Activated naive CD4-positive, alpha-beta T cell treated with Interleukin-2 at 50 U/mL for 16 hours (primary cell): ENCODE data around the gene GOLGA3.
"Not testable (repeated sequence)": the region's sequence is repeated elsewhere in the genome, so short reads cannot be mapped to it uniquely, and the experiment has no call there.

Experiments
- DNase-seq: peaks from one replicate; pipeline ENCODE4 v3.0.0-alpha.2; 2020

The GOLGA3 gene

DNA sequence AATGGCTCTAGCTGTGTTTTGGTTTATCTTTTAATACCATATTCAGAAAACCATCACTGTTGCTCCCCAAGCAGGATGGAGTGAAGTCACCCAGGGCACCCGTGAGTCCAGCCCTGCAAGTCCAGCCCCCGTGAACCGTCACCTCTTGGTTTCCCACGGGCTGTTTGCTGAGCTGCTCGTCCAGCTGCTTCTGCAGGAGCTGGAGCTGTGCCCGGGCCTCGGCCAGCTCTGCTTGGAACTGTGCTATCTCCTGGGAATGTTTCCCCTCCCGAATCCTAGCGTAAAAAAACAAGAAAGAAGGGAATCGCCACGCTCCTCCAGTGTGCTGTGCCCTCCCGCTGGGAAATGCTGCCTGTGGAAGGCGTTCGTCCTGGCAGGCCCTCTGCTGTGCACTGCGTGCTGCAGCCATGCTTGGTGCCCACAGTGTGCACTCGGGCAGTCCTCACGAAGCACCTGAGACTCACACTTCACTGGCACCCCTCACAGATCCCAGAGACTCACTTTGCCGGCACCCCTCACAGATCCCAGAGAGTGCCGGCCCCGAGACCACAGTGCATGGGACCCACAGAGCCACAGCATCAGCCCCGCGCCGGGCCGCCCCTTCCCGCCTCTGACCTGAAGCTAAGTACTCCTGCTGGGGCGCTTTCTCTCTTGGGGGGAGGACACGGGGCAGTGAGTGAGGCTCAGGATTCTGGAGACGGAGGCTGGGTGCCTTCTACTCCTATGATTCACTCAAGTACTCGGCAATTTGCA is 51.7 kb downstream of the GOLGA3 start:
- DNase-seq: no peak

DNA sequence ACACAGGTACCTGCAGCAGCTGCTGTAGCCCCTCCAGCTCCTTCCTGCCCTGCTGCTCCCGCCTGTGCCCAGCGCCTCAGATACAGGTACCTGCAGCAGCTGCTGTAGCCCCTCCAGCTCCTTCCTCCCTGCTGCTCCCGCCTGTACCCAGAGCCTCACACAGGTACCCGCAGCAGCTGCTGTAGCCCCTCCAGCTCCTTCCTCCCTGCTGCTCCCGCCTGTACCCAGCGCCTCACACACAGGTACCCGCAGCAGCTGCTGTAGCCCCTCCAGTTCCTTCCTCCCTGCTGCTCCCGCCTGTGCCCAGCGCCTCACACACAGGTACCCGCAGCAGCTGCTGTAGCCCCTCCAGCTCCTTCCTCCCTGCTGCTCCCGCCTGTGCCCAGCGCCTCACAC is 52.4 kb downstream of the GOLGA3 start:
- DNase-seq: not testable (repeated sequence)

DNA sequence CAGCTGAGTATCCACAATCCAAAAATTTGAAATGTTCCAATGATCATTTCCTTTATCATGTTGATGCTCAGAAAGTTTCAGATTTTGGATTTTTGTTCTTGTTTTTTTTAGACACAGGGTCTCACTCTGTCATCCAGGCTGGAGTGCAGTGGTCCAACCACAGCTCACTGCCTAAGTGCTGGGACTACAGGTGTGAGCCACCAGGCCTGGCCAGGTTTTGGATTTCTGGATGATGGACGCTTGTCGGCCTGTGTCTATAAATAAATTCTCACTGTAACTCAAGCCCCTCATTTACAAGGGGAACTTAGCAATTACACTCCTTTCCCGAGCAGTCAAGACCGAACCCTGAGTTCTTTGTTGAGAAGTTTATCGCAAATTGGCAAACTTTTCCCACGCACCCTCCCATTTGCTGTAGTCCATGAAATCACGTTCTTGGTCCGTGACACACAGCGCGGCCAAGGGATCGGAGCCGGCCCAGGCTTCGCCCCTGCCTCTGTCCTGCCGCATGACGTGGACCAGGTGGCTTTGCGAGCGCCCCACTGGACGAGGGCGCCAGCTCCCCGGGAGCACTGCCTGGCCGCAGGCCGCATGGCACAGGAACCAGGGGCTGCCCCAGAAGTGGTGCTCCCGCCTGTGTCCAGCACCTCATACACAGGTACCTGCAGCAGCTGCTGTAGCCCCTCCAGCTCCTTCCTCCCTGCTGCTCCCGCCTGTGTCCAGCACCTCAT is 53.0 kb downstream of the GOLGA3 start:
- no peak for DNase-seq

DNA sequence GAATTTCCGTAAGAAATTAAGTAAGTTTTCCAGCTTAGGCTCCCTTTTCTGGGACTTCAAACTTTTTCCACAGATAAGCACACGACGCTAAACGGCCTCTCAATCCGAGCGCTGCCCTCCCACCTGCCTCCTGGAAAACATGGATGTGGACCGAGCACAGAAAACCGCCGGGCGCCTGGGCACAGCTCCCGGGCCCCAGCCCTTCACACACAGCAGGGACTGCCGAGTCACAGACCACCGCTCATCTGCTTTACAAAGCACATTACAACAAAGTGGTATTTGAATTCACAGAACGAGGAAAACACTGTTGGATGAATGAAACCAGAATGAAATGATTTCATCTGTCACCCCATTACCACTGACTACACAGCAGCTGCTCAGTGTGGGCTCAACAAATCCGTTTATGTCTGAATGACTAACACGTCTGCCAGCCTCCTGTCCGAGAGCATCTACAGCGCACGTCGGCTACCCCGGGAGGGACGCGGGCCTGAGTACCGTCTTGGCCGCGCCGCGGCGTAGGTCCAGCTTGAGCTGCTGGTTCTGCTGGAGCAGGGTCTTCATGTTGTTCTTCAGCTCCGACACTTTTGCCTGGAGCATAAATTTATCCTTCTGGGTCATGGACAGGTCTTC is 53.9 kb downstream of the GOLGA3 start:
- DNase-seq: no peak

DNA sequence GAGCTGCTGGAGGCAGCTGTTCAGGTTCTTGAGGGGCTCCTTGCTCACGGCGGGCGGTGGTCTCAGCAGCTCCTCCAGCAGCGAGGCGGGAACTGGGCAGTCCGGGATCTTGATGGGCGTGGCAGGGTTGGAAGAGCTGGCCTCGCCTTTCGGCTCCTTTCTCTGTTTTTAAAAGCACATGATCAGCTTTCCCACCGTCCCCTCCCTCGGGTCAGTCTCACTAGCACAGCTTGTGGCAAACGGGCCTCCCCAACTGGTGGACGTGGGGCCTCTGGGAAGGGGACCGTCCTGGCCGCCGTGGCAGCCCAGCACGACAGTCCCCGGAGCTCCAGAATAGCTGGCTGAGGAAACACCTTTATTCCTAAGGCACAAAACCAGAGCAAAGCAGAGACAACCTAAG is 54.5 kb downstream of the GOLGA3 start:
- no peak for DNase-seq

DNA sequence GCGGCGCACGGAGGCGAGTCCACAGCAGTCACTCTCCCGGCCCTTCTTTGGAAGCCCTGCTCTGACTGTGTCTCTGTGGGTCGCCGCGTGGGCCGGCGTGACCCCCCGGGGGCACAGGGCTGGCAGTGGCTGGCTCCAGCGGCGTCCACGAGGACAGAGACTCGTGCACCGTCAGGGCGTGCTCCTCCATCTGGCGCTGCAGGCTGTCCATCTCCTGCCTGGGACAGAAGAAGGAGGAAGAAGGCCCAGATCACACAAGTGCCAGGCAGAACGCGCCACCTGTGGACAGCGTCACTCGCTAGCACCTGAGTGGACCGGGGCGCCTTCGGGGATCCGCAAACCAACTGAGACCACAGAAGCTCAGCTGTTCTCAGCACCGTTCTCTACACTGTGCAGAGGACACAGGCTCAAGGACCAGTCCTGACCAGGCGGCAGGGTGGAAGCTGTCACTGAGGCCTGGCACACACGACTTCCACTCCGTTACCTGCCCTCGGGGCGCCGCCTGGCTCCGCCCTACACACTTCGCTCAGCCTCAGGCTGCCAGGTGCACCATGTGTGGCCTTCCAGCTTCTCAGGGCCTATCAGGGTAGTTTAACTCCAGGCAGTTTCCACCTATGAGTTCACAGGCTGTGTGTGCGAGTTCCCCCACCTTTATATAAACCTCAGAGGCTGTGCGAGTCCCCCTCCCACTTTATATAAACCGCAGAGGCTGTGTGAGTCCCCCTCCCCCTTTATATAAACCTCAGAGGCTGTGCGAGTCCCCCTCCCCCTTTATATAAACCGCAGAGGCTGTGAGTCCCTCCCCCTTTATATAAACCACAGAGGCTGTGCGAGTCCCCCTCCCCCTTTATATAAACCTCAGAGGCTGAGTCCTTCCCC is 55.4 kb downstream of the GOLGA3 start:
- DNase-seq: no peak

DNA sequence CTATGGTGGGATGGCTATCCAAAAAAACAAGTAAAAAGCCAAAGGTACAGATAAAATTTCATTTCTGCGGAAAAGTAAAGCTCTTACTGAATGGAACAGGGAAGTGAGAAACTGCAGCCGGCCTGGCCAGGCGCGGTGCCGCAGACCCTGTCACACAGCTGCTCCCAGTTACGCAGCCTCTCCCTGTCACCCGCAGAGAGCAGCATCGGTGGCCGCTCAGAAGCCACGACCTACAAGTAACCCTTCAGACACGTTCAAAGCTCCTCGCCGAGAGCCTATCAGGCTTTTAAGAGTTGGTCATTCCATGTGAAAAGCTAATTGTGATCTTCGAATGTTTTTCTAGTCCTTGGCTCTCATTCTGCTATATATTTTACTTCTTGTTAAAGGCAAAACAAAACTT is 56.1 kb downstream of the GOLGA3 start:
- DNase-seq: no peak

DNA sequence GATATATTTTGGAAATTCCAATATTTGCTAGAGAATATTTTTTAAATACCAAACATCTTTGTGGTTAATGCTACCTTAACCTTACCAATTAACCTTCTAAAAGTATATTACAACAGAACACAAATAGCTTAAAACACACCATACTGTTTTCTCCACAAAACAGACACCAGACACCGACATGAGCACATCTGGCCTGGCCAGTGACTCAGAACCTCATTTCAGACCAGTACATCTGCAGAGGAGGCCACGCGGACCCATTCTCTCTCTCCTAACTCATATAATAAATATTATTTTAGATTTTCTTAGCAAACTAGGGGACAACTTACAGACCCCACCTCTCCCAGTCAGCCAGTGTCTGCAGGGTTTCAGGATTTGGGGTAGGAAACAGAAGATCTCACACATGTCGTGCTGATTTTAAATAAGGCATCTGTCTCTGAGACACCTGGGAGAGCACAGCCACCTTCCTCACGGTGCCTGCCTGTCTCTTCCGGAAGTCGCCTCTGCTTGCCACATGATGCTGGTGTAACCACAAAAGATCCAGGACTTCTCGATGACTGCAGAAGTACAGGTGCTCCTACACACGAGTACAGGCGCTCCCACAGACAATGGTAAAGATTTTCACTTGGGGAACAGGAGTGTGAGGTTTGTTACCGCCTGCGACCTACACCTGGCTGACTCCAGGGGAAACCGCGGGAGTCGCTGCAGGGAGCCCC is 57.4 kb downstream of the GOLGA3 start:
- DNase-seq: peak; percentile 32

DNA sequence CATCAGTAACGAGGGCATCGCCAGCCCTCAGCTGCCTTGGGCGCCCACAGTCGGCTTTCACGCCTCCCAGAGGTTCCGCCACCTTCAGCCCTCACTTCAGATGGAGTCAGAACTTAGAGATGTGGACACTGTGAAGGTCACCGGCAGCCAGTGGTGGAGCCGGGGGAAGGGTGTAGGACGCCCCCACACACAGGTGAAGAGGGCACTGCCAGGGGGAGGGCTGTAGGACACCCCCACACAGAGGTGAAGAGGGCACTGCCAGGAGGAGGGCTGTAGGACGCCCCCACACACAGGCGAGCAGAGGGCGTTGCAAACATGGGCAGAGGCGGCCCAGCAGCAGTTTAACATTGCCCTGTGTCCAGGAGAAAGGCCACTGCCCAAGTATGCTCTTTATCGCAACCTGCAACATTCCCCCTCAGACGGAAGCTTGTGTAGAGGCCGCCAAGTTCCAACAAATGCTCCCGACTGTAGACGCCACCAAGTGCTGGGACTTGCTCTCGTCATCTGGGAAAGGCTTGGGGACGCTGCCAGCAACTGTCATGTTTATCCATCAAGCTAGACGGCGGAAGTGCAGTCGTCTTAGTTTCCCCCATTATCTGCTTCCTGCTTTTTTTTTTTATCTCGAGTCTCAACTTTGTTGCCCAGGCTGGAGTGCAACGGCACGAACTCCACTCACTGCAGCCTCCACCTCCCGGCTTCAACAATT is 62.1 kb downstream of the GOLGA3 start:
- no peak for DNase-seq

DNA sequence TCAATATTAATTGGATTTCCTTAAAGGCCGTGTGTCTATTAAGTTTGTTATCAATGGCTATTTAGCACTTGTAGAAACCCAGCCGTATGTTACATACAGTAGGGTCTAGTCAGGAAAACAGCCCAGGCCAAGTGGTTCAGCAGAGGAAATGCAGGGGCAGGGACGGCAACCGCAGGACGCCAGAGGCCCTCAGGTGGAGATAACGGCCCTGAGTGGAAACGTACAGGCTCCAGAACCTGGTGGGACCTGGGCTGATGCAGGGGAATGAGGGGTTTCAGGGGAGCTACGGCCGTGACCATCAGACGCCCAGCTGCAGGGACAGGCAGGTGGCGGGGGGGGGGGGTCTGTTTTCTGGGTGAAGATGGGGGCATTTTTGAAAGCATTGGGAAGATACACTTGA is 63.3 kb downstream of the GOLGA3 start:
- no peak for DNase-seq

DNA sequence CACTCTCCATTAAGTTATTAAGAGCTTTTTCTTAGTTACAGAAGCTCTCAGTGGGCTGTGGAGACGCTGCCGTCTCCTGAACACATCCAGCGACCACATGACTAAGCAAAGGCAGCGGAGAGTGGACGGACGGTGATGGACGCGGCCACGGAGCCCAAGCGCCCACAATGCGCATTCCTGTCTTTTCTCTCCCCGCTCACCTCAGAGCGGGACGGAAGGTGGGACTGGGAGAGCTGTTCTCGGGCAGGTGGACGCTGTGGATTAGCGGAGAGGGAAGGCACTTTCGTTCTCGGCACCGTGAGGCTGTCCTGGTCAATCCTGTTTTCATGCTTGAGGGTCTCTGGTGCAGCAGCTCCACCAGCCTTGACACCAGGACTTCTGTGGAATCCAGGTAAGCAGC is 64.4 kb downstream of the GOLGA3 start:
- DNase-seq: no peak

DNA sequence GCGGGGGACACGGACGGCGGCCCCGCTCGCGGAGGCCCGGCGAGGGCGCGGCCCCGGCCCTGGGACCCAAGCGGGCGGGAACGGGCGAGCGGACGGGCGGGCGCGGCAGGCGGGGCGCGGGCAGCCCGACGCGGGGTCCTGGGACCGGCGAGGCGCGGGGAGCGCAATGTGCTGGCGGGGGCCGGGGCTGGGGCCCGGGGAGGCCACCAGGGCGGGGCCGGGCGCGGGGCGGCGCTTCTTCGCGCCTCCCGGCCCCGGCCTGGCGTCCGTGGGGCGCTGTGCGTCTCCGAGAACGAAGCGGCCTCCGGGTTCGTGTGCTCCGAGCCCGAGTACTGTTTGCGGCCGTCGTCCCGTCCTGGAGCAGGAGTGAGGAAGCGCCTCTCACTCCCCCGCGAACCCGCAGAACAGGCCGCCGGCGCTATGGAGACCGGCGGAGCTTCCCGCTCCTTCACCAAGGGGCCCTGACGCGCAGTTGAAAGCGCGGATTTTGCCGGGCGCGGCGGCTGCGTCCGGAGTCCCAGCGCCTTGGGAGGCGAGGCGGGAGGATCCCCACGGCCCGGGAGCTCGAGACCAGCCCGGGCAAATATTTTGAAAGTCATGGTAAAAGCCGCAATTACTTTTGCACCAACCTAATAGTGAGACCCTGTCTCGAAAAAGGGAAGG is 66.6 kb downstream of the GOLGA3 start:
- DNase-seq: peak; percentile 87

DNA sequence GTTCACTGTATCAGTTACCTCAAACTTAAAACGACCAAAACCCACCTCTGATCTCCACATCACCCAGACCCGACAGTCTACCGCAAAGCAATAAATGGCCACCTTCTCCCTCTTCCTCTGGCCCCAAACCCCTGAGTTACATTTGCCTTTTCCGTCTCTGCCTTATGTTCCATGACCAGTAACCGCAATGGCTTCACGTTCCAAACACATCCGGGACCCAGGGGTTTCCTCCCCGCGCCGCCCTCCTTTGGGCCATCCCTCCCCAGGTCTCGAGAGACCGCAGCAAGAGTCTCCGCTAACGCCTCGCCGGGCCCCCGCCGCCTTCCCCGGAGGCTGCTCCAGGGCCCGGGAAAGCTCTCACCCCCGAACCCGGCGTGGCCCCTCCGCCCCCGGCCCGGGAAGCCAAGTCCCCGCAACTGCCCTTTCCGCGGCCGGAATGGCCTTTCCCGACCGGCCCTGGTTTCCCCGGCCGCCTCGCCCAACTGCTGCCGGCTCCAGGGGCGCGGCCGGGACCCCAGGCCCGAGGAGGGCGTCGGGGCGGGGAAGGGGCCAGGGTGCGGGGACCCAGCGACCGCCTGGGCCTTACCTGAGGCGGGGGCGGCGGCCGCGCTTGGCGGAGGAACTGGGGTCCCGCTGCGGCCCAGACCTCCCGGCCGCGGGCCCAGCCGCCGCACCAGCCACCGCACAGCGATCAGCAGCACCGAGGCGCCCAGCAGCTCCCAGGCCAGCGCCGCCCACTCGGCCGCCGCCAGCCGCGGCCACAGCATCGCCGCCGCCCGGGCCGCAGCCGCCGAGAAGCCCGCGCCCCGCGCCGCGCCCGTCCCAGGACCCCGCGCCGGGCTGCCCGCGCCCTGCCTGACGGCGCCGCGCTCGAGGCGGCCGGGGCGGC is 67.4 kb downstream of the GOLGA3 start, which contains the start of gene ANKLE2:
Gene ANKLE2, minus strand, starts transcription at position 801 of the 889 bp plus-strand sequence. Its CDS starts 34 bp downstream, at position 767.
- DNase-seq: peak; percentile 78

DNA sequence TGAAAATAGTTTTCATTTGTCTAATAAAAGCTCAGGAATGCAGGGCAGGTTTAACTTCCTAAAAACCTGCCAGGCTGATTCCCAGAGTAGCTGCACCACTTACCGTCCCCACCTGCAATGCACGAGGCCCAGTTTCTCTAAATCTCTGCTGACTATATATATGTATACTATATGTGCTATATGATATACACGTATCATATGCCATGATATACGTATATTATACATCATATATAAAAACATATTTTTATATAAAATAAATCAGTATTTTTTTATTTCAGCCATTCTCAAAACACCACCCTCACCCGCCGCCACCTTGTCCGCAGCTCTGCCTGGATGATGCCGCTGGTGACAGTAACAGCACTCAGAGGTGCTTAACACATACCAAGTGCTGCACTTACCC is 69.3 kb downstream of the GOLGA3 start:
- DNase-seq: no peak

DNA sequence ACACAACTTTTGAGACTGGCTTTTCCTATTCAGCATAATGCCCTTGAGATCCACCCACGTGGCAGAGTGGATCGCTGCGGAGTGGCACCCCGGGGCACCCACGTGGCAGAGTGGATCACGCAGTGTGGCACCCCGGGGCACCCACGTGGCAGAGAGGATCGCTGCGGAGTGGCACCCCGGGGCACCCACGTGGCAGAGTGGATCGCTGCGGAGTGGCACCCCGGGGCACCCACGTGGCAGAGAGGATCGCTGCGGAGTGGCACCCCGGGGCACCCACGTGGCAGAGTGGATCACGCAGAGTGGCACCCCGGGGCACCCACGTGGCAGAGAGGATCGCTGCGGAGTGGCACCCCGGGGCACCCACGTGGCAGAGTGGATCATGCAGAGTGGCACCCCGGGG is 69.8 kb downstream of the GOLGA3 start:
- not testable (repeated sequence) for DNase-seq

DNA sequence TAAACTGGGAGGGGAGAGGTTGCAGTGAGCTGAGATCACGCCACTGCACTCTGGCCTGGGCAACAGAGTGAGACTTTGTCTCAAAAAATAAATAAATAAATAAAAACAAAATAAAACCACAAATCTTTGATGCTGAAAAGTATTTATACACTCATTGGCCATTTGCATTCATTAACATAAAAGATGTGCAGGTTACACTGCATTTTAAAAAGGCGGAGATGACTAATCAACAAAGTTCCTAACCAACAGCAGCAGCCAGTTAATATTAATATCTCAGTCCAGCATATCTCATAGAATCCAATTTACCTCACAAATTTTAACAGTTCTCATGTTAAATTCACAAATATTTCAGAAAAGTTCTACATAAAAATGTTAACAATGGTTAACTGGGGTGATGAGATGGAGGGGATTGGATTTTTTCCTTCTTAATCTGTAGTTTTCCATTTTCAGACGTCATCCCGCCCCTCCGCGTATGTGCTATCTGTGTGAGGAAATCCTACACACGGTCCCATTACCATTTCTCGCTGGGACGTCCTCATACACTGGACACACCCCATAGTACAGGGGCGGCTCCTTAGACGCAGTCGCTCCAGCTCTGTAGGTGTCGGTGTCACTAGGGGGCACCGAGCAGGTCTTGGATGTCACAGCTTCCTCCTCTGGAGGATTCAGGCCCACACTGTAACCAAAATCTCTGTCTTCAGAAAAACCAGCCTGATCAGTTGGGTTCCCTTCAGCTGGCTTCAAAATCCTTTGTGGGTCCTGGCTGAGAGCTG is 74.3 kb downstream of the GOLGA3 start:
- no peak for DNase-seq

DNA sequence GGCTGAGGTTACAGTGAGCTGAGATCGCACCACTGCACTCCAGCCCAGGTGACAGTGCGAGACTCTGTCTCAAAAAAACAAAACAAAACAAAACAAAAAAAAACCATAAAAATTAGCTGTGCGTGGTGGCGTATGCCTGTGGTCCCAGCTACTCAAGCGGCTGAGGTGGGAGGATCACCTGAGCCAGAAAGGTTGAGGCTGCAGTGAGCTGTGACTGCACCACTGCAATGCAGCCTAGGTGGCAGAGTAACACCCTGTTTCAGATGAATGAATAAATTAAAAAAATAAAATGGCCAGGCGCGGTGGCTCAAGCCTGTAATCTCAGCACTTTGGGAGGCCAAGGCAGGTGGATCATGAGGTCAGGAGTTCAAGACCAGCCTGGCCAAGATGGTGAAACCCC is 75.0 kb downstream of the GOLGA3 start:
- not testable (repeated sequence) for DNase-seq

DNA sequence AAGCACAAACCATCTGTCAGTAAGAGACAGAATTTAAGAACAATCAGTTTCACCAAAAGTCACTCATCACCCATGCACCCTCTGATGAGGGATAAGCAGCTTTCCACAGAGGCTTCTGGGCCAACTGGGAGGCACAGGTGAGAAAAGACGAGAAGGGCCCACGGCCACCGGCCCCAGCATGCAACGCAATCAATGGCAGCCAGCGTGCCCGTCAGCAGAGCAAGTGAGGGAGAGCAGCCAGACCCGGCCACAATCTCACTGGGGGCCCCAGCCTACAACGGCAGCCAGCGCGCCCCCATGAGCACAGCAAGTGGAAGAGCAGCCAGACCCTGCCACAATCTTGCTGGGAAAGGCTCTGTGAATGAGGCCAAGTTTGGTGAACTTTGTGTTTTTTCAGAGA is 80.3 kb downstream of the GOLGA3 start:
- no peak for DNase-seq

DNA sequence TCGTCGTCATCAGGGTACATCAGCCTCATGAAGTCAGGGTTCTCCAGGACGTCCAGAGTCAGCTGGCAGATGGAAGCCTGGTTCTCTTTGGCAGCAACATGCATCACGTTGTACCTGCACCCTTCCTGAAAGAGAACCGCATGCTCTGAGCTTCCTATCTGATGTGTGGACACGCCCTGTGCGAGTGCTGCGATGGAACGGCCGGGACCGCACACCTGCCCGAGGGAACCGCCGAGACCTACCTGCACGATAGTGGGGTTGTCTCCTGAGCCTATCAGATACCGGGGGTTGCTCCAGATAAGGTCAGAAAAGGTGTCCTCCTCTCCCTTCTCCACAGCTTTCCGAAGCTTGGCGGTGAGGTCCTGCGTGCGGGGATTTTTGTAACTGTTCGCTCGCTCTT is 80.8 kb downstream of the GOLGA3 start:
- DNase-seq: no peak
